GM12875 (cell line): Measurements from ENCODE around the gene TTC16.

Experiments
- H3K4me3 ChIP-seq: one replicate; pipeline ENCODE4 v1.5.1; 2011; ENCODE audit warnings: low read depth, low read length, control low read depth
- CTCF ChIP-seq: IDR thresholded peaks from 2 replicates; pipeline ENCODE4 v1.5.1; 2011; ENCODE audit warnings: low read depth, mild to moderate bottlenecking, control low read depth, inconsistent platforms, low read length, moderate library complexity, borderline replicate concordance; ENCODE audit not compliant: insufficient read depth

Gene TTC16

GRCh38 chr9:127773981-127774380, 58.1 kb downstream of the TTC16 start:
- no peak for TF ChIP-seq CTCF
- H3K4me3 ChIP-seq = no peak overlapping the region

GRCh38 chr9:127776195-127776923, 60.5 kb downstream of the TTC16 start:
- TF ChIP-seq CTCF = no peak
- H3K4me3 ChIP-seq = peak overlapping the region; percentile 81

DNA sequence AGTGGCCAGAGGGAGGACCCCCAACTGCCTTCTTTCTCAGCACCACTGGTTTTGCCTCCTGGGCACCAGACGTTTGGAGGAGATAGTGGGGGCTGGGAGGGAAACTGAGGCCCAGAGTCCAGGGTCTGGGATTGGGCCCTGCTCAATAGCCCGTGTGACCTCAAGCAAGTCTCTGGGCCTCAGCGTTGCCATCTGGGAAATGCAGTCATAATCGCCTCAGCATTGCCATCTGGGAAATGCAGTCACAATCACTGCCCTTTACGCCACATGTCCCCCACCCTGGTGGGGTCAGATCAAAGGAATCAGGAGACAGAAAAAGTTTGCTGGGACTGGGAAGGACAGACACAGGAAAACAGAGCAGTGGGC, 61.0 kb downstream of the TTC16 start:
- peak overlapping the region; percentile 81 for H3K4me3 ChIP-seq
- TF ChIP-seq CTCF = no peak

- no peak for TF ChIP-seq CTCF
- H3K4me3 ChIP-seq = peak overlapping the region; percentile 81
These were observed 61.6 kb downstream of the TTC16 start for GRCh38 chr9:127777368-127777980.

GRCh38 chr9:127778280-127779135, 62.6 kb downstream of the TTC16 start, which contains the start of gene SH2D3C:
SH2D3C (minus strand) TSS chr9:127778666; CDS start chr9:127778627, 39 bp downstream.
- no peak for TF ChIP-seq CTCF
- peak within 1 kb of the TSS; percentile 81 for H3K4me3 ChIP-seq

- peak overlapping the region; percentile 81 for H3K4me3 ChIP-seq
- TF ChIP-seq CTCF = no peak
These were observed 63.5 kb downstream of the TTC16 start for GRCh38 chr9:127779136-127779981.
